K562 (cell line): ENCODE measurements around the gene FYB1.

Source experiments
- ATF2 ChIP-seq: sonication (generic); formaldehyde crosslinking; IDR thresholded peaks from 2 replicates; pipeline ENCODE4 v1.8.1; 2022; ENCODE audit warnings: missing genetic modification reagents
- CBFB ChIP-seq: sonication (generic); formaldehyde crosslinking; IDR thresholded peaks from 2 replicates; pipeline ENCODE4 v1.4.0; 2020; ENCODE audit warnings: mild to moderate bottlenecking, missing genetic modification reagents
- CBX8 ChIP-seq: fragments of 200-600 bp; sonication (generic); IDR thresholded peaks from 2 replicates; pipeline ENCODE4 v1.6.1; 2012; ENCODE audit warnings: borderline replicate concordance, mixed run types, low read depth, mild to moderate bottlenecking, moderate library complexity, mixed read lengths, low read length, control low read depth, inconsistent platforms; ENCODE audit not compliant: poor library complexity, severe bottlenecking; ENCODE audit errors: extremely low read depth
- CTCF ChIP-seq, 3 experiments: IDR thresholded peaks in 2 of 3; conservative IDR thresholded peaks in 1 of 3; 2 replicates each; pipeline ENCODE4 v1.5.1; 2011 to 2012; ENCODE audit warnings: low read length in 3 of 3, mild to moderate bottlenecking in 3 of 3, control low read depth in 2 of 3, improper control_type of control experiment in 1 of 3, inconsistent platforms in 1 of 3, low read depth in 1 of 3, mixed read lengths in 1 of 3, moderate library complexity in 1 of 3; ENCODE audit not compliant: insufficient read depth in 2 of 3
- E2F5 ChIP-seq: sonication (generic); formaldehyde crosslinking; IDR thresholded peaks from 2 replicates; pipeline ENCODE4 v1.8.0; 2022; ENCODE audit warnings: mild to moderate bottlenecking, missing genetic modification reagents
- EZH2 ChIP-seq: IDR thresholded peaks from 2 replicates; pipeline ENCODE4 v1.6.1; 2012; ENCODE audit warnings: low read depth, mild to moderate bottlenecking, inconsistent platforms, low read length, borderline replicate concordance
- IRF9 ChIP-seq: fragments of 450-650 bp; IDR thresholded peaks from 2 replicates; pipeline ENCODE4 v1.6.1; 2016; ENCODE audit warnings: missing biosample characterization, missing genetic modification characterization
- MAFK ChIP-seq: IDR thresholded peaks from 2 replicates; pipeline ENCODE4 v1.6.1; 2011; ENCODE audit warnings: low read length, improper control_type of control experiment
- SPI1 ChIP-seq: IDR thresholded peaks from 2 replicates; pipeline ENCODE4 v1.6.1; 2011; ENCODE audit warnings: low read depth, low read length, control low read depth, borderline replicate concordance
- TBL1XR1 ChIP-seq, 2 experiments: IDR thresholded peaks; 2 replicates each; pipeline ENCODE4 v1.6.1; 2012; ENCODE audit warnings: improper control_type of control experiment in 2 of 2, low read length in 2 of 2, mild to moderate bottlenecking in 1 of 2
- ZBTB33 ChIP-seq: sonication (generic); formaldehyde crosslinking; IDR thresholded peaks from 2 replicates; pipeline ENCODE4 v1.8.1; 2023; ENCODE audit warnings: mild to moderate bottlenecking, missing genetic modification reagents
- ZNF121 ChIP-seq: sonication (generic); formaldehyde crosslinking; conservative IDR thresholded peaks from 2 replicates; pipeline ENCODE4 v1.8.0; 2022; ENCODE audit warnings: missing genetic modification reagents

GRCh38 chr5:39113354-39113953 lies 105.9 kb downstream of the FYB1 start:
- TF ChIP-seq E2F5 (CRISPR knock-in tag) (no peak), CBFB (no peak), ZBTB33 (peak; percentile 38; the same call in 1 of the 2 replicates), ATF2 (CRISPR knock-in tag) (no peak), CTCF (IDR thresholded peaks at IDR 0.05 in 2 of 3, conservative IDR thresholded peaks at IDR 0.05 in 1 of 3; ENCODE audit: insufficient read depth in 2 of 3, low read depth in 1 of 3, low read length in 3 of 3) (no peak), IRF9 (no peak), CBX8 (no peak), MAFK (no peak), SPI1 (no peak), TBL1XR1 (IDR thresholded peaks at IDR 0.05; ENCODE audit: low read length in 2 of 2) (no peak), EZH2 (no peak), ZNF121 (no peak)
